ENCODE results near the gene IRF2BPL. TPM values are rescaled to one million over a fixed set of nuclear protein-coding genes. Genes with fewer than 3 reads are reported as not detected.

Gene IRF2BPL
- total and polyA plus RNA-seq, 2 of the 8 experiments (the other 6 are each of a cell fraction or from before 2014, with no cell fraction given) = 18.8 to 57.0 TPM

DNA sequence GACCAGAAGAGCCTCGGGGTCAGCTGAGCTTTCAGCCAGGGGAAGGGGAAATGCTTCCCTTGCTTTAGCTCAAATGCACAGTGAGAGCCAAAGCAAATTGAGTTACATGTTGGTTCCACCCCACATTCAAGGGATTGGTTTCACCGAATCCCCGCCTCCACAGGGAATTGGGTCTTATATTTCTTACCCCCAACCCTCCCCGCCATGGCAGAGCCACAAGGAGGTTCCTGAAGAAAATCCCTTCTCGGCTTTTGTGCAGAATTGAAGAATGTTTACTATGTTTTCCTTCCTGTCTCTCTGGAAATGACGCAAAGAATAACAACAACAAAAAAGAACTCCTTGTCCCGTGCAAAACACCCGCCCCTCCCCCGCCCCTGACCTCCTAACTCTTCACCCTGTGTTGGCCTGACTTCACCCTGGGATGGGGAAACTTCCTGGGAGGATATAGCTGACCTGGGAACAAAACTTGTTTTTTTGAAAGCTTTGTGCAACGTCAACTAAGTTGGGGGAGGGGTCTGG lies 47.7 kb upstream of the IRF2BPL start:
- CTCF ChIA-PET (ENCODE audit: partially characterized antibody) = interaction anchor here (0.8 to 16.3 kb wide), 17 partner anchors 8 to 296 kb away, joined by 3 to 719 read pairs (median 4); no protein-coding TSS in a partner anchor
- TF ChIP-seq GTF2F1 (IDR thresholded peaks at IDR 0.05; ENCODE audit: borderline replicate concordance, low read depth, low read length) (no peak), EP300 (IDR thresholded peaks at IDR 0.05; ENCODE audit: borderline replicate concordance in 1 of 2, low read depth in 2 of 2, low read length in 2 of 2) (peak in 1 of 2 experiments; percentile 24; a peak in 1 of 3 replicates), SIRT6 (IDR thresholded peaks at IDR 0.05; ENCODE audit: low read length) (no peak), SP1 (IDR thresholded peaks at IDR 0.05; ENCODE audit: low read depth, low read length) (peak; percentile 47; the same call in 1 of the 2 replicates), POU5F1 (IDR thresholded peaks at IDR 0.05; ENCODE audit: low read depth, low read length) (no peak), CHD1 (IDR thresholded peaks at IDR 0.05; ENCODE audit: low read depth, low read length) (no peak), NRF1 (IDR thresholded peaks at IDR 0.05; ENCODE audit: low read depth, low read length) (no peak), SAP30 (IDR thresholded peaks at IDR 0.05; ENCODE audit: insufficient read depth, insufficient replicate concordance, low read length) (no peak), MAFK (IDR thresholded peaks at IDR 0.05; ENCODE audit: low read depth, low read length) (no peak), CTBP2 (IDR thresholded peaks at IDR 0.05; ENCODE audit: borderline replicate concordance, insufficient read depth, insufficient read length, low read length) (no peak), TCF12 (IDR thresholded peaks at IDR 0.05; ENCODE audit: low read depth, low read length) (no peak), RXRA (IDR thresholded peaks at IDR 0.05; ENCODE audit: insufficient read depth, low read depth, low read length) (peak; percentile 77; the same call in 1 of the 2 replicates)

More for the DNA sequence above, 47.7 kb upstream of the IRF2BPL start:
- Histone ChIP-seq H3K23me2 (ENCODE audit: low read depth, low read length) (no peaks in the 10 kb centered on the region), H3K23ac (ENCODE audit: insufficient read length) (no peak overlapping the region), H2BK15ac (ENCODE audit: low read length) (0 out of 2 replicates have a peak overlapping the region, but pooled peaks have one; percentile 29), H4K8ac (ENCODE audit: extremely low read depth, insufficient read depth, low read length) (no peak overlapping the region), H3K14ac (ENCODE audit: insufficient read length) (no peak overlapping the region), H3K79me1 (ENCODE audit: low read depth, low read length) (no peaks in the 10 kb centered on the region), H2AK5ac (ENCODE audit: low read depth, low read length) (no peak overlapping the region; the same call in 1 of the 2 replicates), H3K27me3 (replicated peaks in 1 of 4; ENCODE audit: control insufficient read depth in 3 of 4, extremely low read depth in 1 of 4, insufficient read depth in 3 of 4, low read length in 3 of 4) (no peaks in the 10 kb centered on the region; a peak in 1 of 7 replicates), H3K36me3 (ENCODE audit: control insufficient read depth in 2 of 4, insufficient read depth in 4 of 4, low read length in 3 of 4) (no peaks in the 10 kb centered on the region), H3K4me2 (ENCODE audit: insufficient read depth in 1 of 2, low read depth in 2 of 2, low read length in 2 of 2) (peak overlapping the region; percentile 40 to 54), H3K4ac (replicated peaks; ENCODE audit: insufficient read length, low read depth, low read length) (no peak overlapping the region), H2BK5ac (ENCODE audit: low read depth, low read length) (0 out of 2 replicates have a peak overlapping the region, but pooled peaks have one; percentile 72), H3K9me3 (ENCODE audit: insufficient read depth in 2 of 2, low read depth in 1 of 2, low read length in 1 of 2) (0 out of 4 replicates have a peak, but pooled peaks cover 0 to 4% of the 10 kb centered on the region in 2 experiments), H2AFZ (ENCODE audit: low read length) (peak overlapping the region; percentile 45), H3K4me3 (ENCODE audit: extremely low read depth in 1 of 4, insufficient read depth in 2 of 4, low read depth in 3 of 4, low read length in 4 of 4) (peak overlapping the region in 2 of 4 experiments; percentile 7 to 36; a peak in 3 of 8 replicates), H2BK120ac (replicated peaks; ENCODE audit: low read depth, low read length) (no peak overlapping the region), H4K91ac (replicated peaks; ENCODE audit: insufficient read length, low read length) (no peak overlapping the region), H3K79me2 (ENCODE audit: control insufficient read depth in 1 of 2, insufficient read depth in 2 of 2, low read length in 2 of 2) (no peaks in the 10 kb centered on the region), H4K5ac (ENCODE audit: insufficient read length, low read depth, low read length) (no peak overlapping the region), H3K9ac (replicated peaks in 1 of 4; ENCODE audit: extremely low read depth in 1 of 4, low read depth in 3 of 4, low read length in 3 of 4) (peak overlapping the region in 2 of 4 experiments; percentile 7 to 13; a peak in 1 of 7 replicates), H3K18ac (ENCODE audit: extremely low read depth, low read length) (peak overlapping the region; percentile 71; the same call in 1 of the 2 replicates), H2BK20ac (ENCODE audit: low read length) (0 out of 2 replicates have a peak overlapping the region, but pooled peaks have one; percentile 43), H4K20me1 (replicated peaks in 1 of 2; ENCODE audit: control insufficient read depth in 1 of 2, insufficient read depth in 2 of 2, low read length in 2 of 2) (no peaks in the 10 kb centered on the region), H3K56ac (replicated peaks; ENCODE audit: insufficient read length, low read depth, low read length) (no peak overlapping the region), H3K4me1 (replicated peaks in 1 of 4; ENCODE audit: control insufficient read depth in 3 of 4, insufficient read depth in 4 of 4, low read length in 3 of 4) (peaks cover 4 to 12% (median 11%) of the 10 kb centered on the region in 4 experiments; a peak in 5 of 7 replicates), H3K27ac (ENCODE audit: low read depth, low read length) (peak overlapping the region; percentile 46; the same call in 1 of the 2 replicates), H2BK12ac (ENCODE audit: low read depth, low read length) (peak overlapping the region; percentile 85)
- DNase-seq (ENCODE audit: low read depth in 1 of 2, low spot score in 2 of 2) = no peak
- no peak for FAIRE-seq
- 37% methylated on average over 10 of the region's 10 CpGs; no CpG with 5 or more reads in 1 of the 2 experiments for WGBS, 2 experiments (ENCODE audit: extremely low coverage in 1 of 2, insufficient coverage in 1 of 2, insufficient read length in 1 of 2, insufficient replicate concordance in 2 of 2, low coverage in 1 of 2, low lambda C conversion rate in 2 of 2, missing lambda C conversion rate in 1 of 2)
- POLR2A ChIA-PET (ENCODE audit: partially characterized antibody) = interaction anchor here (0.9 to 3.7 kb wide), 6 partner anchors 11 to 263 kb away, joined by 3 to 45 read pairs (median 4); partner anchors contain the start of gene ANGEL1
